Measurements from ENCODE around the gene SEC63. TPM values are rescaled to one million over a fixed set of nuclear protein-coding genes. Genes with fewer than 3 reads are reported as not detected.
"Not testable (repeated sequence)": the region's sequence is repeated elsewhere in the genome, so short reads cannot be mapped to it uniquely, and the experiment has no call there.

SEC63 gene
- polyA plus RNA-seq, 5 donors: 90.4 to 149 (median 133) TPM

GRCh38 chr6:107934229-107934628, 23.8 kb downstream of the SEC63 start:
- DNase-seq: not testable (repeated sequence)

GRCh38 chr6:107932580-107932979, 25.4 kb downstream of the SEC63 start:
- DNase-seq: no peak

- DNase-seq: no peak
Observed at GRCh38 chr6:107931894-107932293, 26.1 kb downstream of the SEC63 start.

- DNase-seq: no peak
Observed at GRCh38 chr6:107928984-107929383, 29.0 kb downstream of the SEC63 start.

- DNase-seq: not testable (repeated sequence)
Observed at GRCh38 chr6:107926697-107927544, 31.1 kb downstream of the SEC63 start.

- DNase-seq: no peak
Observed at GRCh38 chr6:107917451-107918375, 40.3 kb downstream of the SEC63 start.

GRCh38 chr6:107916961-107917360, 41.0 kb downstream of the SEC63 start:
- DNase-seq: not testable (repeated sequence)

GRCh38 chr6:107911692-107912091, 46.3 kb downstream of the SEC63 start:
- DNase-seq: no peak

GRCh38 chr6:107894809-107895396, 63.1 kb downstream of the SEC63 start:
- no peak for DNase-seq

- DNase-seq: not testable (repeated sequence)
Observed at GRCh38 chr6:107890431-107890830, 67.6 kb downstream of the SEC63 start.

- DNase-seq: not testable (repeated sequence)
Observed at GRCh38 chr6:107885950-107886349, 72.1 kb downstream of the SEC63 start.

GRCh38 chr6:107879941-107880340, 78.1 kb downstream of the SEC63 start:
- no peak for DNase-seq

GRCh38 chr6:107877968-107878367, 80.0 kb downstream of the SEC63 start:
- no peak for DNase-seq

GRCh38 chr6:107871976-107872375, 86.0 kb downstream of the SEC63 start:
- DNase-seq: no peak

GRCh38 chr6:107871512-107871911, 86.5 kb downstream of the SEC63 start:
- DNase-seq: not testable (repeated sequence)

- no peak for DNase-seq
Observed at GRCh38 chr6:107871016-107871415, 87.0 kb downstream of the SEC63 start.

GRCh38 chr6:107870381-107870780, 87.6 kb downstream of the SEC63 start:
- no peak for DNase-seq

GRCh38 chr6:107869871-107870270, 88.1 kb downstream of the SEC63 start:
- DNase-seq: no peak

GRCh38 chr6:107868867-107869611, 89.0 kb downstream of the SEC63 start:
- DNase-seq: no peak

- no peak for DNase-seq
Observed at GRCh38 chr6:107867302-107867615, 90.7 kb downstream of the SEC63 start.

- DNase-seq: no peak
Observed at GRCh38 chr6:107866606-107867301, 91.3 kb downstream of the SEC63 start.

Measured in right lung (tissue), 5 donors.